PC-9 (cell line): Measurements from ENCODE around the gene ATF7IP.

Experiments
- EZH2 ChIP-seq: fragments of 200-600 bp; sonication (generic); IDR thresholded peaks from 2 replicates; pipeline ENCODE4 v1.8.0; 2017; ENCODE audit warnings: antibody characterized with exemption, low read depth
- TF ChIP-seq, protein P1 (sequence below): fragments of 200-600 bp; sonication (generic); conservative IDR thresholded peaks from 2 replicates; pipeline ENCODE4 v1.6.1; 2017; ENCODE audit warnings: mixed run types, antibody characterized with exemption, mild to moderate bottlenecking, moderate library complexity

DNA sequence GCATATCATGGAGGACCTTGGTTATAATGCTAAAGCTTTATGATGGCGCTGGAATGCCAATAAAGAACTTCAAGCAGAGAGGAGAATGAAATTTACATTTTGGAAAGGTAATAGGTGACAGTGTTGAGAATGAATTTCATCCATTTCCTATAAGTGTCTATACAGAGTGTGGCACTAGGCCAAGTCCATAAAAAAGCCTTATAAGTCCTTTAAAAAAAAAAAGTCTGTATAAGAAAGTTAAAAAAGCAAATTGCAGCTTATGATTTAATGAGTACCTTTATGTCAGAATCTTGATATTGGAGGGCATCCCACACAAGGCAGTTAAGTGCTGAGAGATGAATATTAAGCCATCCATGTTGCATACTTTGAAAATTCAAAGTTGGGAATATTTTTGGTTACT is 62.4 kb downstream of the ATF7IP start:
- TF ChIP-seq, protein P1, sequence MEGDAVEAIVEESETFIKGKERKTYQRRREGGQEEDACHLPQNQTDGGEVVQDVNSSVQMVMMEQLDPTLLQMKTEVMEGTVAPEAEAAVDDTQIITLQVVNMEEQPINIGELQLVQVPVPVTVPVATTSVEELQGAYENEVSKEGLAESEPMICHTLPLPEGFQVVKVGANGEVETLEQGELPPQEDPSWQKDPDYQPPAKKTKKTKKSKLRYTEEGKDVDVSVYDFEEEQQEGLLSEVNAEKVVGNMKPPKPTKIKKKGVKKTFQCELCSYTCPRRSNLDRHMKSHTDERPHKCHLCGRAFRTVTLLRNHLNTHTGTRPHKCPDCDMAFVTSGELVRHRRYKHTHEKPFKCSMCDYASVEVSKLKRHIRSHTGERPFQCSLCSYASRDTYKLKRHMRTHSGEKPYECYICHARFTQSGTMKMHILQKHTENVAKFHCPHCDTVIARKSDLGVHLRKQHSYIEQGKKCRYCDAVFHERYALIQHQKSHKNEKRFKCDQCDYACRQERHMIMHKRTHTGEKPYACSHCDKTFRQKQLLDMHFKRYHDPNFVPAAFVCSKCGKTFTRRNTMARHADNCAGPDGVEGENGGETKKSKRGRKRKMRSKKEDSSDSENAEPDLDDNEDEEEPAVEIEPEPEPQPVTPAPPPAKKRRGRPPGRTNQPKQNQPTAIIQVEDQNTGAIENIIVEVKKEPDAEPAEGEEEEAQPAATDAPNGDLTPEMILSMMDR: no peak
- no peak for TF ChIP-seq EZH2
